ENCODE measurements around the gene C2. TPM values are rescaled to one million over a fixed set of nuclear protein-coding genes. Genes with fewer than 3 reads are reported as not detected.

The C2 gene
- total RNA-seq, 1 experiment from 2014 or later, result 3.7 TPM

Other genes starting within 250 kb of the C2 start
- gene LY6G5C, start 246.7 kb upstream of the C2 start, total RNA-seq (2014; rRNA removed; shearing (Covaris generic)), result not detected in 2 replicates
- gene ABHD16A, start 224.4 kb upstream of the C2 start, total RNA-seq (2014; rRNA removed; shearing (Covaris generic)), result 43.9 and 47.3 TPM in 2 replicates
- 1.1 TPM in 1 of 2 replicates, not detected in the other for gene LY6G6F, start 220.9 kb upstream of the C2 start, total RNA-seq (2014; rRNA removed; shearing (Covaris generic))
- gene LY6G6D, start 212.4 kb upstream of the C2 start, total RNA-seq (2014; rRNA removed; shearing (Covaris generic)), result not detected in 2 replicates
- not detected in 2 replicates for gene LY6G6C, start 206.0 kb upstream of the C2 start, total RNA-seq (2014; rRNA removed; shearing (Covaris generic))
- not detected in 2 replicates for gene MPIG6B, start 204.3 kb upstream of the C2 start, total RNA-seq (2014; rRNA removed; shearing (Covaris generic))
- 141 and 183 TPM in 2 replicates for gene DDAH2, start 198.4 kb upstream of the C2 start, total RNA-seq (2014; rRNA removed; shearing (Covaris generic))
- 868 and 869 TPM in 2 replicates for gene CLIC1, start 191.2 kb upstream of the C2 start, total RNA-seq (2014; rRNA removed; shearing (Covaris generic))
- 3.2 and 7.1 TPM in 2 replicates for gene MSH5, start 187.7 kb upstream of the C2 start, total RNA-seq (2014; rRNA removed; shearing (Covaris generic))
- gene SAPCD1, start 165.1 kb upstream of the C2 start, total RNA-seq (2014; rRNA removed; shearing (Covaris generic)), result 13.0 and 15.4 TPM in 2 replicates
- 0.78 and 1.7 TPM in 2 replicates for gene VWA7, start 150.4 kb upstream of the C2 start, total RNA-seq (2014; rRNA removed; shearing (Covaris generic))
- 133 and 152 TPM in 2 replicates for gene VARS1, start 132.0 kb upstream of the C2 start, total RNA-seq (2014; rRNA removed; shearing (Covaris generic))
- 64.0 and 104 TPM in 2 replicates for gene LSM2, start 120.8 kb upstream of the C2 start, total RNA-seq (2014; rRNA removed; shearing (Covaris generic))
- gene HSPA1L, start 112.4 kb upstream of the C2 start, total RNA-seq (2014; rRNA removed; shearing (Covaris generic)), result 0.75 and 0.98 TPM in 2 replicates
- gene HSPA1A, start 112.2 kb upstream of the C2 start, total RNA-seq (2014; rRNA removed; shearing (Covaris generic)), result 0.25 TPM in 1 of 2 replicates, not detected in the other
- 201 and 209 TPM in 2 replicates for gene HSPA1B, start 100.0 kb upstream of the C2 start, total RNA-seq (2014; rRNA removed; shearing (Covaris generic))
- gene NEU1, start 64.9 kb upstream of the C2 start, total RNA-seq (2014; rRNA removed; shearing (Covaris generic)), result 212 and 231 TPM in 2 replicates
- gene SLC44A4, start 48.7 kb upstream of the C2 start, total RNA-seq (2014; rRNA removed; shearing (Covaris generic)), result 0.18 and 0.41 TPM in 2 replicates
- 57.7 and 95.3 TPM in 2 replicates for gene EHMT2, start 30.0 kb upstream of the C2 start, total RNA-seq (2014; rRNA removed; shearing (Covaris generic))
- 20.0 and 22.3 TPM in 2 replicates for gene ZBTB12, start 25.6 kb upstream of the C2 start, total RNA-seq (2014; rRNA removed; shearing (Covaris generic))
- gene CFB, start 18.4 kb downstream of the C2 start, total RNA-seq (2014; rRNA removed; shearing (Covaris generic)), result not detected in 2 replicates
- 183 and 198 TPM in 2 replicates for gene NELFE, start 31.3 kb downstream of the C2 start, total RNA-seq (2014; rRNA removed; shearing (Covaris generic))
- gene SKIC2, start 31.5 kb downstream of the C2 start, total RNA-seq (2014; rRNA removed; shearing (Covaris generic)), result 41.0 and 43.4 TPM in 2 replicates
- 4.3 and 7.1 TPM in 2 replicates for gene DXO, start 44.4 kb downstream of the C2 start, total RNA-seq (2014; rRNA removed; shearing (Covaris generic))
- 0.98 and 1.2 TPM in 2 replicates for gene C4A, start 54.3 kb downstream of the C2 start, total RNA-seq (2014; rRNA removed; shearing (Covaris generic))
- gene C4B, start 87.1 kb downstream of the C2 start, total RNA-seq (2014; rRNA removed; shearing (Covaris generic)), result 0.78 and 0.86 TPM in 2 replicates
- gene CYP21A2, start 110.7 kb downstream of the C2 start, total RNA-seq (2014; rRNA removed; shearing (Covaris generic)), result not detected in 2 replicates
- under 0.01 TPM in 1 of 2 replicates, not detected in the other for gene TNXB, start 181.6 kb downstream of the C2 start, total RNA-seq (2014; rRNA removed; shearing (Covaris generic))
- 21.1 and 23.1 TPM in 2 replicates for gene ATF6B, start 200.5 kb downstream of the C2 start, total RNA-seq (2014; rRNA removed; shearing (Covaris generic))
- 9.5 and 20.2 TPM in 2 replicates for gene FKBPL, start 202.6 kb downstream of the C2 start, total RNA-seq (2014; rRNA removed; shearing (Covaris generic))
- gene PRRT1, start 224.2 kb downstream of the C2 start, total RNA-seq (2014; rRNA removed; shearing (Covaris generic)), result 0.51 TPM in 1 of 2 replicates, not detected in the other
- gene PPT2, start 226.4 kb downstream of the C2 start, total RNA-seq (2014; rRNA removed; shearing (Covaris generic)), result 37.3 and 38.5 TPM in 2 replicates
- 12.9 and 16.5 TPM in 2 replicates for gene EGFL8, start 236.9 kb downstream of the C2 start, total RNA-seq (2014; rRNA removed; shearing (Covaris generic))
- gene AGPAT1, start 248.4 kb downstream of the C2 start, total RNA-seq (2014; rRNA removed; shearing (Covaris generic)), result 75.4 and 80.4 TPM in 2 replicates

Measured in G401 (cell line).